Bronchial epithelial cell (primary cell): ENCODE results near the gene MLLT11. TPM values are rescaled to one million over a fixed set of nuclear protein-coding genes. Genes with fewer than 3 reads are reported as not detected.

ENCODE experiments used
- DNase-seq: peaks from one replicate; pipeline ENCODE4 v3.0.0-alpha.2; 2010; ENCODE audit warnings: low read depth
- FAIRE-seq: peaks from 2 replicates; lab custom pipeline; 2011; peaks lifted over from hg19 to GRCh38; lab: Jason Lieb, UNC
- H3K27me3 ChIP-seq: 2 replicates; pipeline ENCODE4 v1.5.1; 2011; ENCODE audit warnings: low read length; ENCODE audit not compliant: control insufficient read depth, insufficient read depth
- H3K36me3 ChIP-seq: 2 replicates; pipeline ENCODE4 v1.5.1; 2011; ENCODE audit warnings: low read length; ENCODE audit not compliant: control insufficient read depth, insufficient read depth
- H3K4me3 ChIP-seq: 2 replicates; pipeline ENCODE4 v1.5.1; 2011; ENCODE audit warnings: mild to moderate bottlenecking, low read depth, low read length, control low read depth
- total RNA-seq: library from RNA; depleted of rRNA; stranded (reverse); fragments of >200 nt; gene quantifications from 2 replicates; pipeline ENCODE4 v1.2.1, GENCODE V29; 2014
- TF ChIP-seq, protein P1 (sequence below): IDR thresholded peaks from 2 replicates; pipeline ENCODE4 v1.5.1; 2011; ENCODE audit warnings: mild to moderate bottlenecking, moderate library complexity, low read length, control low read depth, inconsistent platforms; ENCODE audit not compliant: insufficient read depth, severe bottlenecking

Gene MLLT11
- total RNA-seq, 1 donor from 2014 or later: 0.79 TPM

DNA sequence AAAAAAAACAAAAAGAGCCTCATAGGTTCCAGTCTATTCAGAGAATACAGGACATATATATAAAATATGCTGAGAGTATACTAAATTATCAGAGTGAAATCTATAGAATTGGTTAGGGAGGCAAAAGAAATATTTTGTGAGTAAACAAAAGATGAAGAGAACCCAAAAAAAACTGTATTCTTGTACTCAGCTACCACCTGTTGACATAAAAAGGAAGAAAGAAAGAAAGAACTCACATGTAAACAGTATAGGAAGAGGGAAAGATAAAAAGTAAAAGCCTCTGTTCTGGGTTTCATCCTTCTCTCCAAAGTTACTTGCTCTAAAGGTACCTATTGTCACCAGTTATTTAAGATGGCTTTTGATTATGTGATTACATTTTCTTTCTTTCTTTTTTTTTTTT, 33.7 kb upstream of the MLLT11 start:
- no peak for DNase-seq
- Histone ChIP-seq H3K36me3 (peaks cover 4% of the 10 kb centered on the region), H3K27me3 (no peaks in the 10 kb centered on the region), H3K4me3 (no peak overlapping the region)
- no peak for FAIRE-seq
- TF ChIP-seq, protein P1, sequence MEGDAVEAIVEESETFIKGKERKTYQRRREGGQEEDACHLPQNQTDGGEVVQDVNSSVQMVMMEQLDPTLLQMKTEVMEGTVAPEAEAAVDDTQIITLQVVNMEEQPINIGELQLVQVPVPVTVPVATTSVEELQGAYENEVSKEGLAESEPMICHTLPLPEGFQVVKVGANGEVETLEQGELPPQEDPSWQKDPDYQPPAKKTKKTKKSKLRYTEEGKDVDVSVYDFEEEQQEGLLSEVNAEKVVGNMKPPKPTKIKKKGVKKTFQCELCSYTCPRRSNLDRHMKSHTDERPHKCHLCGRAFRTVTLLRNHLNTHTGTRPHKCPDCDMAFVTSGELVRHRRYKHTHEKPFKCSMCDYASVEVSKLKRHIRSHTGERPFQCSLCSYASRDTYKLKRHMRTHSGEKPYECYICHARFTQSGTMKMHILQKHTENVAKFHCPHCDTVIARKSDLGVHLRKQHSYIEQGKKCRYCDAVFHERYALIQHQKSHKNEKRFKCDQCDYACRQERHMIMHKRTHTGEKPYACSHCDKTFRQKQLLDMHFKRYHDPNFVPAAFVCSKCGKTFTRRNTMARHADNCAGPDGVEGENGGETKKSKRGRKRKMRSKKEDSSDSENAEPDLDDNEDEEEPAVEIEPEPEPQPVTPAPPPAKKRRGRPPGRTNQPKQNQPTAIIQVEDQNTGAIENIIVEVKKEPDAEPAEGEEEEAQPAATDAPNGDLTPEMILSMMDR: no peak

GRCh38 chr1:151032164-151032563, 28.0 kb upstream of the MLLT11 start:
- Histone ChIP-seq H3K36me3 (peaks cover 3% of the 10 kb centered on the region), H3K27me3 (no peaks in the 10 kb centered on the region), H3K4me3 (no peak overlapping the region)
- FAIRE-seq: no peak
- DNase-seq: no peak
- TF ChIP-seq, protein P1: no peak

DNA sequence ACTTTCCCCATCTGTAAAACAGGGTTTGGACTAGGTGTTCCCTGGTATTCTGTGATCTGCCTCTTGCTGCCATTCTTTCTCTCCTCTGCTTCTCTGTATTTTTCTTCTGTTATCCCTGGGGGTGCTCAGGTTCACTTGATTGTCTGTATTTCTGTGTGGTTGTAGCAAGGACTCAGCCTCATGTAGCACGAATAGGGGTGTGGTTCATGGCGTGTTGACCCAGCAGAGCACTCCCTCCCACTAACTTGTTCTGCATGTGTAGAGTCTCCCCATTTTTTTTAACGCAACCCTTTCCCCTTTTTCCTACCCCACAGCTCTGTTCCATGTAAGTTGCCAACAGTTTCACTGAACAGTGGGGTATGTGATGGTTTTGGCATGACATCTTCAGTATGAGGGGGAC, 25.0 kb upstream of the MLLT11 start:
- H3K36me3 ChIP-seq: peaks cover 2% of the 10 kb centered on the region
- DNase-seq (no peak), FAIRE-seq (no peak)

GRCh38 chr1:151036356-151036755, 23.8 kb upstream of the MLLT11 start, which contains the start of gene BNIPL:
TSS of gene BNIPL (plus strand) at chr1:151036586. CDS start at chr1:151036726, 140 bp downstream.
- no peak for FAIRE-seq

More for the DNA sequence above, 25.0 kb upstream of the MLLT11 start:
- TF ChIP-seq, protein P1: no peak
- Histone ChIP-seq H3K4me3 (no peak overlapping the region), H3K27me3 (no peaks in the 10 kb centered on the region)

GRCh38 chr1:151037032-151037431, 23.2 kb upstream of the MLLT11 start:
- no peaks in the 10 kb centered on the region for H3K27me3 ChIP-seq
- H3K36me3 ChIP-seq: peaks cover 2% of the 10 kb centered on the region
- H3K4me3 ChIP-seq: peak overlapping the region; percentile 29
- FAIRE-seq (no peak), DNase-seq (no peak)
- TF ChIP-seq, protein P1: no peak

More at GRCh38 chr1:151036356-151036755, 23.8 kb upstream of the MLLT11 start, which contains the start of gene BNIPL:
- Histone ChIP-seq H3K36me3 (peaks cover 2% of the 10 kb centered on the region), H3K27me3 (no peaks in the 10 kb centered on the region), H3K4me3 (peak within 1 kb of the TSS; percentile 29)
- TF ChIP-seq, protein P1: no peak
- peak; percentile 54 for DNase-seq

DNA sequence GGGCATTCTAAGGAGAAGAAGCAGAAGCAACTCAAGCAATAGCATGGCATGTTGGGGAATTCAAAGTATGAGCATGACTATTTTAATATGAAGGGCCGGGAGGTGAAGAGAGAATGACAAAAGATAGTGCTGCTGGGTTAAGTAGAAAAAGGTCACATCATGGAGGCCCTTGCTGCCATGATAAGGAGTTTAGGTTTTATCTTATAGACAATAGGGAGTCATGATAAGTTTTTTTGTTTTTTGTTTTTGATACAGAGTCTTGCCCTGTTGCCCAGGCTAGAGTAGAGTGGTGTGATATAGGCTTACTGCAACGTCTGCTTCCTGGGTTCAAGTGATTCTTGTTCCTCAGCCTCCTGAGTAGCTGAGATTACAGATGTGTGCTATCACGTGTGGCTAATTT, 20.7 kb upstream of the MLLT11 start:
- DNase-seq: no peak
- Histone ChIP-seq H3K4me3 (no peak overlapping the region), H3K27me3 (no peaks in the 10 kb centered on the region), H3K36me3 (no peaks in the 10 kb centered on the region)
- TF ChIP-seq, protein P1: no peak
- FAIRE-seq: no peak
